ENCODE measurements around the gene RBM34.

RBM34 gene

GRCh38 chr1:235122348-235122747 is 38.7 kb downstream of the RBM34 start:
- H3K27me3 ChIP-seq (replicated peaks) = no peaks in the 10 kb centered on the region
- H3K36me3 ChIP-seq (replicated peaks) = peaks cover 54% of the 10 kb centered on the region
- no peak for TF ChIP-seq CTCF (IDR thresholded peaks at IDR 0.05; ENCODE audit: low read depth, low read length, missing control alignments)
- DNase-seq = no peak
- no peak overlapping the region for H3K27ac ChIP-seq
- no peak overlapping the region for H3K4me3 ChIP-seq (ENCODE audit: low read depth, low read length)
- in situ Hi-C loops (cut with HindIII; ENCODE audit: low pct_ligation_motif_present, low sequenced_read_pairs) = no loop called here

GRCh38 chr1:235113183-235113917 is 47.7 kb downstream of the RBM34 start:
- H3K27me3 ChIP-seq (replicated peaks) = no peaks in the 10 kb centered on the region
- H3K4me3 ChIP-seq (ENCODE audit: low read depth, low read length) = no peak overlapping the region
- TF ChIP-seq CTCF (IDR thresholded peaks at IDR 0.05; ENCODE audit: low read depth, low read length, missing control alignments) = no peak
- DNase-seq = no peak
- no peak overlapping the region for H3K27ac ChIP-seq
- in situ Hi-C loops (cut with HindIII; ENCODE audit: low pct_ligation_motif_present, low sequenced_read_pairs) = no loop called here
- H3K36me3 ChIP-seq (replicated peaks) = peaks cover 68% of the 10 kb centered on the region

GRCh38 chr1:235112297-235113182 is 48.5 kb downstream of the RBM34 start:
- in situ Hi-C loops (cut with HindIII; ENCODE audit: low pct_ligation_motif_present, low sequenced_read_pairs) = no loop called here
- Histone ChIP-seq H3K27ac (no peak overlapping the region), H3K27me3 (replicated peaks) (no peaks in the 10 kb centered on the region), H3K36me3 (replicated peaks) (peaks cover 68% of the 10 kb centered on the region), H3K4me3 (ENCODE audit: low read depth, low read length) (no peak overlapping the region)
- TF ChIP-seq CTCF (IDR thresholded peaks at IDR 0.05; ENCODE audit: low read depth, low read length, missing control alignments) = no peak
- DNase-seq = no peak

- no peaks in the 10 kb centered on the region for H3K27me3 ChIP-seq (replicated peaks)
- H3K36me3 ChIP-seq (replicated peaks) = peaks cover 63% of the 10 kb centered on the region
- TF ChIP-seq CTCF (IDR thresholded peaks at IDR 0.05; ENCODE audit: low read depth, low read length, missing control alignments) = no peak
- in situ Hi-C loops (cut with HindIII; ENCODE audit: low pct_ligation_motif_present, low sequenced_read_pairs) = no loop called here
- H3K4me3 ChIP-seq (ENCODE audit: low read depth, low read length) = no peak overlapping the region
- H3K27ac ChIP-seq = no peak overlapping the region
- DNase-seq = no peak
These were observed 49.9 kb downstream of the RBM34 start for GRCh38 chr1:235111107-235111506.

- in situ Hi-C loops (cut with HindIII; ENCODE audit: low pct_ligation_motif_present, low sequenced_read_pairs) = no loop called here
- Histone ChIP-seq H3K4me3 (ENCODE audit: low read depth, low read length) (no peak overlapping the region), H3K36me3 (replicated peaks) (peaks cover 47% of the 10 kb centered on the region), H3K27me3 (replicated peaks) (no peaks in the 10 kb centered on the region), H3K27ac (no peak overlapping the region)
- no peak for DNase-seq
- no peak for TF ChIP-seq CTCF (IDR thresholded peaks at IDR 0.05; ENCODE audit: low read depth, low read length, missing control alignments)
These were observed 52.2 kb downstream of the RBM34 start for GRCh38 chr1:235108876-235109275.
